Medulla oblongata (tissue), 1 donor: ENCODE results near the gene TRAF3IP1.
"Not testable (repeated sequence)": the region's sequence is repeated elsewhere in the genome, so short reads cannot be mapped to it uniquely, and the experiment has no call there.

Source experiments
- DNase-seq: peaks from one replicate; pipeline ENCODE4 v3.0.0-alpha.2; 2015; ENCODE audit errors: extremely low spot score

TRAF3IP1 gene

GRCh38 chr2:238380336-238380735 is 60.0 kb downstream of the TRAF3IP1 start:
- DNase-seq, result no peak

- no peak for DNase-seq
These were observed 60.5 kb downstream of the TRAF3IP1 start for GRCh38 chr2:238380785-238381184.

GRCh38 chr2:238381341-238382115 is 61.2 kb downstream of the TRAF3IP1 start:
- no peak for DNase-seq

GRCh38 chr2:238382381-238382781 is 62.1 kb downstream of the TRAF3IP1 start:
- DNase-seq, result no peak

GRCh38 chr2:238383135-238383534 is 62.8 kb downstream of the TRAF3IP1 start:
- DNase-seq, result no peak

- DNase-seq, result no peak
These were observed 63.5 kb downstream of the TRAF3IP1 start for GRCh38 chr2:238383743-238384380.

GRCh38 chr2:238387332-238387731 is 67.0 kb downstream of the TRAF3IP1 start:
- no peak for DNase-seq

GRCh38 chr2:238388794-238389193 is 68.5 kb downstream of the TRAF3IP1 start:
- no peak for DNase-seq

- DNase-seq, result no peak
These were observed 69.8 kb downstream of the TRAF3IP1 start for GRCh38 chr2:238389988-238390589.

- DNase-seq, result no peak
These were observed 70.8 kb downstream of the TRAF3IP1 start for GRCh38 chr2:238391042-238391689.

- DNase-seq, result no peak
These were observed 76.3 kb downstream of the TRAF3IP1 start for GRCh38 chr2:238396663-238397062.

GRCh38 chr2:238397356-238397755 is 77.0 kb downstream of the TRAF3IP1 start:
- no peak for DNase-seq

- no peak for DNase-seq
These were observed 78.3 kb downstream of the TRAF3IP1 start for GRCh38 chr2:238398577-238398976.

GRCh38 chr2:238399094-238399493 is 78.8 kb downstream of the TRAF3IP1 start:
- no peak for DNase-seq

GRCh38 chr2:238401551-238401950 is 81.2 kb downstream of the TRAF3IP1 start:
- DNase-seq, result no peak

- no peak for DNase-seq
These were observed 83.5 kb downstream of the TRAF3IP1 start for GRCh38 chr2:238403632-238404405.

- no peak for DNase-seq
These were observed 84.3 kb downstream of the TRAF3IP1 start for GRCh38 chr2:238404406-238405216.

GRCh38 chr2:238405217-238405555 is 84.9 kb downstream of the TRAF3IP1 start:
- not testable (repeated sequence) for DNase-seq

- no peak for DNase-seq
These were observed 86.1 kb downstream of the TRAF3IP1 start for GRCh38 chr2:238406221-238406997.

GRCh38 chr2:238406998-238407285 is 86.6 kb downstream of the TRAF3IP1 start:
- DNase-seq, result no peak
